Left ventricle myocardium inferior (tissue), 1 donor: ENCODE data around the gene ACBD6. TPM values are rescaled to one million over a fixed set of nuclear protein-coding genes. Genes with fewer than 3 reads are reported as not detected.

Source experiments
- DNase-seq: peaks from one replicate; pipeline ENCODE4 v3.0.0-alpha.2; 2020
- H3K27ac ChIP-seq: fragments of 200-600 bp; replicated peaks from 2 replicates; pipeline ENCODE4 v1.8.0; 2021
- H3K27me3 ChIP-seq: fragments of 200-600 bp; 2 replicates; pipeline ENCODE4 v1.8.0; 2021; ENCODE audit warnings: low read depth
- H3K36me3 ChIP-seq: fragments of 200-600 bp; 2 replicates; pipeline ENCODE4 v1.8.0; 2021
- H3K4me1 ChIP-seq: fragments of 200-600 bp; 2 replicates; pipeline ENCODE4 v1.8.0; 2021
- H3K4me3 ChIP-seq: fragments of 200-600 bp; 2 replicates; pipeline ENCODE4 v1.8.0; 2021; ENCODE audit warnings: mild to moderate bottlenecking, moderate library complexity
- H3K9me3 ChIP-seq: fragments of 200-600 bp; replicated peaks from 2 replicates; pipeline ENCODE4 v1.8.0; 2021
- intact Hi-C: fragments of 100-400 bp; cut with micrococcal nuclease; formaldehyde crosslinking; loops from one replicate; pipeline ENCODE4 v1.11.0; 2022
- total RNA-seq: library from RNA; stranded (reverse); fragmentation: NEBNext Ultra II Directional; extraction: Animal tissue kit (Norgen Biotek cat#: 25700); gene quantifications from one replicate; pipeline ENCODE4 v1.2.1, GENCODE V29; 2021
- TF ChIP-seq, protein P1 (sequence below): fragments of 200-600 bp; IDR thresholded peaks from 2 replicates; pipeline ENCODE4 v1.8.0; 2021; ENCODE audit warnings: antibody characterized with exemption, mild to moderate bottlenecking, borderline replicate concordance
- donor health status: DM: no; HTN: yes; CAD: no; lungs with severe emphysema.

Gene ACBD6
- total RNA-seq, 1 donor from 2014 or later: 18.2 TPM

DNA sequence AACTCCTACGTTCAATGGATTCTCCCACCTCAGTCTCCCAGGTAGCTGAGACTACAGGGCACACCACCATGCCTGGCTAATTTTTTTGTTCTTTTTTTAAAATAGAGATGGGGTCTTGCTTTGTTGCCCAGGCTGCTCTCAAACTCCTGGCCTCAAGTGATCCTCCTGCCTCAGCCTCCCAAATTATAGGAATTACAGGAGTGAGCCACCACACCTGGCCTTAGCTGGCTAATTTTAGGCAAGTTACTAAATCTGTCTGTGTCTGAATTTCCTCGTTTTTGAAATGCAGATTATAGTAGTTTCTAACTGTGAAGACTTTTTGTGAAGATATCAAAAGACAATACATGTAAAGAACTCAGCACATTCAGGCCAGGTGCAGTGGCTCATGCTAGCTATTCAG is 13.7 kb downstream of the ACBD6 start:
- Histone ChIP-seq H3K27me3 (no peaks in the 10 kb centered on the region), H3K9me3 (no peaks in the 10 kb centered on the region), H3K27ac (no peak overlapping the region), H3K4me3 (no peak overlapping the region), H3K4me1 (no peaks in the 10 kb centered on the region), H3K36me3 (peaks cover 45% of the 10 kb centered on the region)
- no peak for DNase-seq
- TF ChIP-seq, protein P1, sequence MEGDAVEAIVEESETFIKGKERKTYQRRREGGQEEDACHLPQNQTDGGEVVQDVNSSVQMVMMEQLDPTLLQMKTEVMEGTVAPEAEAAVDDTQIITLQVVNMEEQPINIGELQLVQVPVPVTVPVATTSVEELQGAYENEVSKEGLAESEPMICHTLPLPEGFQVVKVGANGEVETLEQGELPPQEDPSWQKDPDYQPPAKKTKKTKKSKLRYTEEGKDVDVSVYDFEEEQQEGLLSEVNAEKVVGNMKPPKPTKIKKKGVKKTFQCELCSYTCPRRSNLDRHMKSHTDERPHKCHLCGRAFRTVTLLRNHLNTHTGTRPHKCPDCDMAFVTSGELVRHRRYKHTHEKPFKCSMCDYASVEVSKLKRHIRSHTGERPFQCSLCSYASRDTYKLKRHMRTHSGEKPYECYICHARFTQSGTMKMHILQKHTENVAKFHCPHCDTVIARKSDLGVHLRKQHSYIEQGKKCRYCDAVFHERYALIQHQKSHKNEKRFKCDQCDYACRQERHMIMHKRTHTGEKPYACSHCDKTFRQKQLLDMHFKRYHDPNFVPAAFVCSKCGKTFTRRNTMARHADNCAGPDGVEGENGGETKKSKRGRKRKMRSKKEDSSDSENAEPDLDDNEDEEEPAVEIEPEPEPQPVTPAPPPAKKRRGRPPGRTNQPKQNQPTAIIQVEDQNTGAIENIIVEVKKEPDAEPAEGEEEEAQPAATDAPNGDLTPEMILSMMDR: no peak
- intact Hi-C loops: no loop called here

DNA sequence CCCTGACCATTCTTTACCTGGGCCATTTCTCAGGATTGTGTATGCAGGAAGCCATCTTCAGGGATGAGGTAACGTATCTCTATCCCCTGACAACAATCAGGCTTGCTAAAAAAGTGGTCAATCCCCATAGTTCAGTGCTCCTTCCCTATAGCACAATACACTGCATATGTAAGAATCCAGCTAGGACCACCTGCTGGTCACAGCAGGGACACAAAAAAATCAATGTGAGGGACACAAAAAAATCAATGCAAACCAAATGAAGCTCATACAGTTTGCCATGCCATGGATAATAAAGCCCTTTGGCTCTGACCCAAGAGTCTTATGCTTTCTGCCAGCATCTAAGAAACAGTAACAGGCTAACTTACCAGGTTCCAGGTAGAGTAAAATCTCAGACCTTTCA is 16.3 kb downstream of the ACBD6 start:
- Histone ChIP-seq H3K27ac (no peak overlapping the region), H3K4me3 (no peak overlapping the region), H3K4me1 (peaks cover 4% of the 10 kb centered on the region), H3K36me3 (peaks cover 34% of the 10 kb centered on the region), H3K9me3 (no peaks in the 10 kb centered on the region), H3K27me3 (no peaks in the 10 kb centered on the region)
- TF ChIP-seq, protein P1: no peak
- intact Hi-C loops: no loop called here
- no peak for DNase-seq

DNA sequence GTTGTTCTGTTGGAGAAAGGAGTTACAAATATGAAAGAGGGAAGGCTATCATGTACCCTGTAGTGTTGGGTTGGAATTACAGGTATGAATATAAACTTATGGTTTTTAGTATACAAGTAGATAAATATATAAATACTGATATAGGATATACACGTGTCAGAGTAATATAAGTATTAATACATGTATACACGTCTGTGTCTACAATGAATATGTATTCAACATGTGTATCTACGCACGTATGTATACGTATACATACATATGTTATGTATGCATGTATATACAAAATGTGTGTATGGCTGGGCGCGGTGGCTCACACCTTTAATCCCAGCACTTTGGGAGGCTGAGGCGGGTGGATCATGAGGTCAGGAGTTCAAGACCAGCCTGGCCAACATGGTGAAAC is 17.9 kb downstream of the ACBD6 start:
- Histone ChIP-seq H3K9me3 (no peaks in the 10 kb centered on the region), H3K36me3 (peaks cover 21% of the 10 kb centered on the region), H3K4me3 (no peak overlapping the region), H3K27me3 (no peaks in the 10 kb centered on the region), H3K4me1 (peaks cover 7% of the 10 kb centered on the region), H3K27ac (no peak overlapping the region)
- intact Hi-C loops: no loop called here
- TF ChIP-seq, protein P1: no peak
- no peak for DNase-seq

DNA sequence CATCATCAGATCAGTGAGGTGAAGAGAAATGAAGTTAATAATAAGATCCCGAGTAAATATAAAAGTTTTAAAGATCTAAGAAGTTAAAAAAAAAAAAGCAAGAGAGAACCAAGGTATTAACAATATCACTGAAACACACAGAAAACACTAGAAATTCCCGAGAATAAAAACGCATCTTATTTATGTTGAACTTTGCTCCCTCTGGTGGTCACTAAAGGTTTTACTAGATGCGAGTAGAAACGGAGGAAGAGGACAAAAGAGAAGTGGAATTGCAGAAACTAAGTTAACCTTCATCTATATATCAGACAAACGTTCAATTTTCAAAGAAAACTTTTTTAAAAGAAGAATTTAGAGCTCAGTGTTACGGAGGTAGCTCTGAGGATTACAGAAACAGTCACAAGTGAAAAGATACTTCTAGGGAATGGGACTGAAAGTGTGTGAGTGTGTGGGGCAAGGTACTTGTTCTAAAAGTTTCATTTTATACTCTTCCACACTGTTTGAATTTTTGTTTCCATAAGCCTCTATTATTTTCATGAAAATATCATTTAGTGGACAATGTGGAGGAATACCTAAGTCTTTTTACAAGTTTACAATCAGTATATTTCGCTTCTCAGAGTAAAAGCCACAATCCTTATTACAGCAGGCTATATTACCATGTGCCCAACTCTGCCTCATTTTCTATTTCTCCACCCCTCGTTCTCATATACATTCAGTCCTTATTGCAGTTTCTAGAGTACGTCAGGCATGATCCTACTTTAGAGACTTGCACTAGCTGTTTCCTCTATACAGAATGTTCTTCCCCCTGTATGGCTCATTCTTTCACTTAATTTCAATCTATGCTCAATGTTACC is 19.7 kb downstream of the ACBD6 start:
- TF ChIP-seq, protein P1: peak; percentile 80
- intact Hi-C loops: no loop called here
- peaks cover 21% of the 10 kb centered on the region for H3K36me3 ChIP-seq
- H3K9me3 ChIP-seq: no peaks in the 10 kb centered on the region
- no peaks in the 10 kb centered on the region for H3K27me3 ChIP-seq
- H3K27ac ChIP-seq: no peak overlapping the region
- no peak for DNase-seq
- H3K4me3 ChIP-seq: no peak overlapping the region
- peaks cover 7% of the 10 kb centered on the region for H3K4me1 ChIP-seq

DNA sequence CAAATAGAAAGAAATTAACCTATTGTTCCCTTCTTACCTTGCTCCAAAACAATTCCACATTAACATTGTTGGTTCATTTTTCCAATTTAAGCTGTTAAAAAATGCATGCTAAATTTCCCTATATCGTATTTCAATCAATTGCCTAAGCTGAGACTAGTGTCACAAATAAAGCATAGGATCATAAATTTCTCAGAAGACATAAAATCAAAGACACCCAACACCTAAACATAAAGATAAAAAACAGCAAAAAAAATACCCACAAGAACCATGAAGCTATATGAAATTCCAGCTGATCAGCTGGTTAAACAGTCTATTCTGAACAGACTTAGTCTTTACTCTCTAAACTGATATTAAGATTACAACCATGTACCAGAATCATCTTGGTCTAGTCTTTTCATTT is 32.3 kb downstream of the ACBD6 start:
- H3K4me3 ChIP-seq: no peak overlapping the region
- no peak overlapping the region for H3K27ac ChIP-seq
- TF ChIP-seq, protein P1: no peak
- no peaks in the 10 kb centered on the region for H3K27me3 ChIP-seq
- no peak for DNase-seq
- peaks cover 6% of the 10 kb centered on the region for H3K9me3 ChIP-seq
- no peaks in the 10 kb centered on the region for H3K4me1 ChIP-seq
- H3K36me3 ChIP-seq: no peaks in the 10 kb centered on the region
- intact Hi-C loops: loop anchor here (10.0 kb wide), 2 partner anchors 215 to 285 kb away; no protein-coding TSS in a partner anchor
